Measurements from ENCODE around the gene CACNA1G. TPM values are rescaled to one million over a fixed set of nuclear protein-coding genes. Genes with fewer than 3 reads are reported as not detected.

Gene CACNA1G
- total RNA-seq, 4 donors from 2014 or later, result 0.15 to 0.94 (median 0.16) TPM; not detected in 1

DNA sequence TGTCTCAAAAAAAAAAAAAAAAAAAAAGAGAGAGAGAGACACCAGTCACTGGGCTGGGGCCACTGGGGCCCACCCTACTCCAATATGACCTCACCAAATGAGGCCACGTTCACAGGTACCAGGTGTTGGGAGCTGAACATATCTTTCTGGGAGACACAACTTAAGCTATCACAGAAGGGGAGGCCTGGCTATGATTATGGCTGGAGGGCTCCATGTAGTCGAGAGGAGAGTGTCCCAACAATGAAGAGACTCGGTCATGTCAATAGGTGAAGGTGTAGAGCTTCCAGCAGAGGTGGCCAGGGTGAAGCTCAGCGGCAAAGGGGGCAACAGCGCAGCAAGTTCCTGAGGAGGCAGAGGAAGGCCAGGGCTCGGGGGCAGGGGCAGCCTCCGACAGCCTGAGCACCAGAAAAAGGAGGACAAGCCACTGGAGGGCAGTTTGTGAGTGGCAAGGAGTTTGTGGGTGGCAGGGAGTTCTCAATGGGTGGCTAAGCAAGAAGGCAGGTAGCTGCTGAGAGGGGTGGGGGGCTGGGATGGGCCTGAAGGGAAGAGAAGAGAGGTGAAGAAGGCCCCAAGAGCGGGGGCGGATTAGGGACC is 102.2 kb downstream of the CACNA1G start:
- no peak for TF ChIP-seq EP300 (IDR thresholded peaks at IDR 0.05)
- Histone ChIP-seq H3K4me3 (no peak overlapping the region), H3K4me1 (peaks cover 0 to 34% (median 18%) of the 10 kb centered on the region in 3 donors), H3K36me3 (no peaks in the 10 kb centered on the region), H3K27me3 (no peaks in the 10 kb centered on the region), H3K9me3 (no peaks in the 10 kb centered on the region), H3K27ac (no peak overlapping the region)
- ATAC-seq, result no peak
- WGBS, 2 donors (ENCODE audit: low coverage in 1 of 2), result 92 to 94% methylated on average over 7 to 9 of the region's 9 CpGs

DNA sequence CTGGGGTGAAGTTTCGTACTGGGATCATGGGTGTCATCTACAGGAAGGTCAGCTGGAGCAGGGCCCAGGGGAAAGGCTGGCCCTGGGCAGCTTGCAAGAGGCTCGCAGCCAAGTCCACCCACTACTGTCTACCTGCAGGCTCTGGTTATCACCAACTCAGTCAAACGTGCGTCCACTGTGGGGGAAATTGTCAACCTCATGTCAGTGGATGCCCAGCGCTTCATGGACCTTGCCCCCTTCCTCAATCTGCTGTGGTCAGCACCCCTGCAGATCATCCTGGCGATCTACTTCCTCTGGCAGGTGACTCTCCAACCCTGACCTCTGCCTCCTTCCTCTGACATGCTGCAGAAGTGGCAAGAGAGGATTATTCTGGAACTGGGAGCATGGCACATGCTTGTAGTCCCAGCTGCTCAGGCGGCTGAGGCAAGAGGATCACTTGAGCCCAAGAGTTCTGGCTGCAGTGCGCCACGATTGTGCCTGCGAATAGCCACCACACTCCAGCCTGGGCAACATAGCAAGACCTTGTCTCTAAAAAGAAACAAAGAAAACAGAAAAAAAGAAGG is 103.4 kb downstream of the CACNA1G start:
- peaks cover 0 to 34% (median 18%) of the 10 kb centered on the region in 3 donors for H3K4me1 ChIP-seq
- 78 to 97% methylated on average over 3 to 5 of the region's 10 CpGs for WGBS, 2 donors (ENCODE audit: low coverage in 1 of 2)
- H3K9me3 ChIP-seq, result no peaks in the 10 kb centered on the region
- H3K4me3 ChIP-seq, result no peak overlapping the region
- no peaks in the 10 kb centered on the region for H3K36me3 ChIP-seq
- H3K27me3 ChIP-seq, result no peaks in the 10 kb centered on the region
- no peak for ATAC-seq
- TF ChIP-seq POLR2A (IDR thresholded peaks at IDR 0.05) (no peak), CTCF (IDR thresholded peaks at IDR 0.05) (no peak), EP300 (IDR thresholded peaks at IDR 0.05) (no peak), POLR2AphosphoS5 (IDR thresholded peaks at IDR 0.05) (no peak)
- H3K27ac ChIP-seq, result no peak overlapping the region

GRCh38 chr17:50664788-50665458 is 104.4 kb downstream of the CACNA1G start:
- 77 to 78% methylated on average over 5 to 6 of the region's 12 CpGs for WGBS, 2 donors (ENCODE audit: low coverage in 1 of 2)
- Histone ChIP-seq H3K4me3 (no peak overlapping the region), H3K27me3 (no peaks in the 10 kb centered on the region), H3K4me1 (peaks cover 0 to 24% (median 18%) of the 10 kb centered on the region in 3 donors), H3K9me3 (no peaks in the 10 kb centered on the region), H3K27ac (no peak overlapping the region), H3K36me3 (no peaks in the 10 kb centered on the region)
- no peak for ATAC-seq
- TF ChIP-seq CTCF (IDR thresholded peaks at IDR 0.05), result no peak

DNA sequence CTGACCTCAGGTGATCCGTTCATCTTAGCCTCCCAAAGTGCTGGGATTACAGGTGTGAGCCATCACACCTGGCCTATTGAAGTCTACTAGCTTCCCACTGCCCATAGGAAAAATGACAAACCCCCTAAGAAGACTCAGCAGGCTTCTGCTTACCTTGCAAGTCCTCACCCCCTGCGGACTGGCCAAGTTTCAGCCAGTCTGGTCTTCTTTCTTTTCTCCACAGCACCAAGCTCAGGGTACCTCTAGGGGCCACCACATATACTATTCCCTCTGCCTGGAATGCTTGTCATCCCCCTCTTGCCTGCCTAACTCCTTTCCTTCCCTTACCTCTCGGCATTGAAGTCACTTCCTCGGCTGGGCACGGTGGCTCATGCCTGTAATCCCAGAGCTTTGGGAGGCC is 105.3 kb downstream of the CACNA1G start:
- Histone ChIP-seq H3K4me3 (no peak overlapping the region), H3K4me1 (peaks cover 0 to 15% (median 9%) of the 10 kb centered on the region in 3 donors), H3K27me3 (no peaks in the 10 kb centered on the region), H3K27ac (no peak overlapping the region), H3K9me3 (no peaks in the 10 kb centered on the region), H3K36me3 (no peaks in the 10 kb centered on the region)
- ATAC-seq, result no peak
- 60 to 76% methylated on average over 1 to 2 of the region's 5 CpGs for WGBS, 2 donors (ENCODE audit: low coverage in 1 of 2)
- TF ChIP-seq EP300 (IDR thresholded peaks at IDR 0.05) (no peak), CTCF (IDR thresholded peaks at IDR 0.05) (no peak)

- H3K9me3 ChIP-seq, result no peaks in the 10 kb centered on the region
- no peaks in the 10 kb centered on the region for H3K27me3 ChIP-seq
- peaks cover 0 to 10% (median 4%) of the 10 kb centered on the region in 3 donors for H3K4me1 ChIP-seq
- no peak overlapping the region for H3K27ac ChIP-seq
- no peak for ATAC-seq
- H3K4me3 ChIP-seq, result no peak overlapping the region
- 94 to 98% methylated on average over 2 to 7 of the region's 8 CpGs for WGBS, 2 donors (ENCODE audit: low coverage in 1 of 2)
- TF ChIP-seq CTCF (IDR thresholded peaks at IDR 0.05) (no peak), EP300 (IDR thresholded peaks at IDR 0.05) (no peak), POLR2A (IDR thresholded peaks at IDR 0.05) (no peak), POLR2AphosphoS5 (IDR thresholded peaks at IDR 0.05) (no peak)
- no peaks in the 10 kb centered on the region for H3K36me3 ChIP-seq
Measured at GRCh38 chr17:50666316-50666715, 105.8 kb downstream of the CACNA1G start.

Measured in gastroesophageal sphincter (tissue), 4 donors.